ENCODE data around the gene RPL36A. TPM values are rescaled to one million over a fixed set of nuclear protein-coding genes. Genes with fewer than 3 reads are reported as not detected.
A peak's percentile ranks its signal among the peaks of the same experiment; 100 is the strongest.

The RPL36A gene
- polyA plus RNA-seq, 1 of the 3 experiments (the other 2 are of a cell fraction) = 3,417 TPM

- TF ChIP-seq POLR2AphosphoS5 (IDR thresholded peaks at IDR 0.05; ENCODE audit: low read depth, low read length) (no peak), TAF1 (IDR thresholded peaks at IDR 0.05; ENCODE audit: borderline replicate concordance, low read depth, low read length) (no peak), PBX3 (IDR thresholded peaks at IDR 0.05) (no peak), NFIC (IDR thresholded peaks at IDR 0.05; ENCODE audit: borderline replicate concordance) (no peak), SIN3A (IDR thresholded peaks at IDR 0.05; ENCODE audit: borderline replicate concordance, low read depth, low read length) (no peak), FOXJ3 (CRISPR knock-in tag; IDR thresholded peaks at IDR 0.05) (no peak), GABPA (IDR thresholded peaks at IDR 0.05; ENCODE audit: low read depth) (no peak), CTCF (IDR thresholded peaks at IDR 0.05) (no peak), SMC3 (IDR thresholded peaks at IDR 0.05; ENCODE audit: low read depth, low read length) (no peak), MAX (IDR thresholded peaks at IDR 0.05; ENCODE audit: low read depth) (no peak), TEAD4 (IDR thresholded peaks at IDR 0.05; ENCODE audit: borderline replicate concordance, insufficient read depth) (no peak), YY1 (IDR thresholded peaks at IDR 0.05; ENCODE audit: low read depth) (no peak)
- Histone ChIP-seq H3K79me2 (ENCODE audit: insufficient read depth) (no peaks in the 10 kb centered on the region), H2AFZ (ENCODE audit: low read depth) (no peak overlapping the region), H3K4me1 (ENCODE audit: control insufficient read depth in 1 of 2, insufficient read depth in 2 of 2, low read depth in 1 of 2, low read length in 1 of 2) (no peaks in the 10 kb centered on the region; a peak in 1 of 4 replicates), H3K4me3 (ENCODE audit: low read depth in 2 of 2, low read length in 1 of 2) (no peak overlapping the region), H3K4me2 (no peak overlapping the region), H3K27me3 (ENCODE audit: insufficient read depth) (peaks cover 7% of the 10 kb centered on the region; the same call in 1 of the 2 replicates), H3K9ac (no peak overlapping the region), H3K36me3 (replicated peaks in 1 of 2; ENCODE audit: control insufficient read depth in 1 of 2, insufficient read depth in 2 of 2, low read length in 1 of 2) (no peaks in the 10 kb centered on the region), H3F3A (replicated peaks; ENCODE audit: insufficient read depth) (no peaks in the 10 kb centered on the region), H4K20me1 (ENCODE audit: insufficient read depth) (no peaks in the 10 kb centered on the region), H3K9me3 (no peaks in the 10 kb centered on the region), H3K9me2 (no peaks in the 10 kb centered on the region), H3K27ac (ENCODE audit: low read depth in 2 of 2, low read length in 1 of 2) (no peak overlapping the region)
- ChIA-PET CTCF (interaction anchor here (1.4 to 3.3 kb wide), 2 partner anchors 13 to 19 kb away, joined by 4 to 18 read pairs; partner anchors contain the start of gene RPL36A), POLR2A (interaction anchor here (2.4 kb wide), 1 partner anchor 13 kb away, joined by 10 read pairs; the partner anchor contains the start of gene RPL36A)
- no peak for DNase-seq
- 50% methylated on average over 1 of the region's 1 CpG for WGBS (ENCODE audit: low lambda C conversion rate)
Observed at GRCh38 chrX:101377547-101377946, 13.3 kb upstream of the RPL36A start.

- 41% methylated on average over 4 of the region's 4 CpGs for WGBS (ENCODE audit: low lambda C conversion rate)
- no peaks in the 10 kb centered on the region for H3K9me3 ChIP-seq
- H3K36me3 ChIP-seq (replicated peaks in 1 of 2; ENCODE audit: control insufficient read depth in 1 of 2, insufficient read depth in 2 of 2, low read length in 1 of 2) = no peaks in the 10 kb centered on the region
- H3K9ac ChIP-seq = no peak overlapping the region
- H3K4me3 ChIP-seq (ENCODE audit: low read depth in 2 of 2, low read length in 1 of 2) = no peak overlapping the region
- H3K4me2 ChIP-seq = no peak overlapping the region
- ChIA-PET CTCF (no interaction called here), POLR2A (no interaction called here)
- no peak overlapping the region for H3K27ac ChIP-seq (ENCODE audit: low read depth in 2 of 2, low read length in 1 of 2)
- no peaks in the 10 kb centered on the region; a peak in 1 of 4 replicates for H3K4me1 ChIP-seq (ENCODE audit: control insufficient read depth in 1 of 2, insufficient read depth in 2 of 2, low read depth in 1 of 2, low read length in 1 of 2)
- no peaks in the 10 kb centered on the region for H4K20me1 ChIP-seq (ENCODE audit: insufficient read depth)
- H2AFZ ChIP-seq (ENCODE audit: low read depth) = 0 out of 2 replicates have a peak overlapping the region, but pooled peaks have one; percentile 2
- no peaks in the 10 kb centered on the region for H3K9me2 ChIP-seq
- peaks cover 9% of the 10 kb centered on the region; the same call in 1 of the 2 replicates for H3K27me3 ChIP-seq (ENCODE audit: insufficient read depth)
- H3K79me2 ChIP-seq (ENCODE audit: insufficient read depth) = no peaks in the 10 kb centered on the region
- no peak for DNase-seq
- no peaks in the 10 kb centered on the region for H3F3A ChIP-seq (replicated peaks; ENCODE audit: insufficient read depth)
- no peak for TF ChIP-seq GATA2 (CRISPR knock-in tag; IDR thresholded peaks at IDR 0.05)
- TF ChIP-seq CTCF (IDR thresholded peaks at IDR 0.05) = no peak
- no peak for TF ChIP-seq FOSL2 (IDR thresholded peaks at IDR 0.05; ENCODE audit: borderline replicate concordance, low read depth)
- no peak for TF ChIP-seq JUND (IDR thresholded peaks at IDR 0.05)
- TF ChIP-seq FOXJ3 (CRISPR knock-in tag; IDR thresholded peaks at IDR 0.05) = no peak
- TF ChIP-seq SIN3A (IDR thresholded peaks at IDR 0.05; ENCODE audit: borderline replicate concordance, low read depth, low read length) = no peak
- no peak for TF ChIP-seq EP300 (IDR thresholded peaks at IDR 0.05; ENCODE audit: borderline replicate concordance in 1 of 2, low read depth in 1 of 2, low read length in 1 of 2)
- no peak for TF ChIP-seq USF2 (IDR thresholded peaks at IDR 0.05; ENCODE audit: borderline replicate concordance, low read depth, low read length)
- no peak for TF ChIP-seq SMC3 (IDR thresholded peaks at IDR 0.05; ENCODE audit: low read depth, low read length)
- TF ChIP-seq RFX5 (IDR thresholded peaks at IDR 0.05; ENCODE audit: low read length) = no peak
- no peak for TF ChIP-seq FOXM1 (IDR thresholded peaks at IDR 0.05; ENCODE audit: low read depth)
- TF ChIP-seq RXRA (IDR thresholded peaks at IDR 0.05; ENCODE audit: borderline replicate concordance, low read depth) = no peak
- TF ChIP-seq TCF12 (IDR thresholded peaks at IDR 0.05) = no peak
- TF ChIP-seq RAD21 (IDR thresholded peaks at IDR 0.05; ENCODE audit: low read length) = no peak
- TF ChIP-seq TAF1 (IDR thresholded peaks at IDR 0.05; ENCODE audit: borderline replicate concordance, low read depth, low read length) = no peak
Observed at GRCh38 chrX:101383679-101384205, 7.1 kb upstream of the RPL36A start.

All from SK-N-SH (cell line).